Measurements from ENCODE around the gene PCIF1. TPM values are rescaled to one million over a fixed set of nuclear protein-coding genes. Genes with fewer than 3 reads are reported as not detected.
A peak's percentile ranks its signal among the peaks of the same experiment; 100 is the strongest.

The PCIF1 gene
- total RNA-seq, 2 experiments from 2014 or later = 100 TPM

DNA sequence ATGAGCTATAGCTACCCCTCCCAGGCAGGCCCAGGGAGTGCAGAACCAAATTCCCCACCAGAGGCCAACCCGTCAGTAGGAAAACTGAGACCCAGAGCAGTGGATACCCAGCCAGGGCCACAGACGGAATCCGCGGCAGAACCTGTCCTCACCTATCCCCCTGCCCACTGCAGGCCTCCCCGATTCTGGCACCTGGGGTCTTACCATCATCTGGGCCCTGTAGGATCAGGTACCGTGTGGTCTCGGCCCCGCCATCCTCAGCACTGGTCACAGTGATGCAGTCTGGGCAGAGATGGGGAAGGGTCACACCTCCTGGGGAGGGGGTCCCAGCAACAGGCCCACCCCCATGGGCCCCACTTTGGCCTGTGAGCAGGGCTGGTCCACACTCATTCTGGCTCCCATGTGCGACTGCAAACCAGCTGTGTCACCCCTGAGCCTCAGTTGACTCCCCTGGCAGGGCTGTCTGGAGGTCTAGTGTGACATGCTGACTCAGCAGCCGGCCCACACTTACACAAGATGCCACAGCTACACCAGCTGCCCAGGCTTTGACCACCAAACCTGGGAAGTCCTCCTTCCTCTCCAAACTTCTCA lies 33.7 kb downstream of the PCIF1 start:
- DNase-seq = peak in 3 of 14 experiments; percentile 9 to 33 (median 29)
- peaks cover 80% of the 10 kb centered on the region for H3K36me3 Mint-ChIP-seq (ENCODE audit: low read depth)
- TF ChIP-seq, protein P1, sequence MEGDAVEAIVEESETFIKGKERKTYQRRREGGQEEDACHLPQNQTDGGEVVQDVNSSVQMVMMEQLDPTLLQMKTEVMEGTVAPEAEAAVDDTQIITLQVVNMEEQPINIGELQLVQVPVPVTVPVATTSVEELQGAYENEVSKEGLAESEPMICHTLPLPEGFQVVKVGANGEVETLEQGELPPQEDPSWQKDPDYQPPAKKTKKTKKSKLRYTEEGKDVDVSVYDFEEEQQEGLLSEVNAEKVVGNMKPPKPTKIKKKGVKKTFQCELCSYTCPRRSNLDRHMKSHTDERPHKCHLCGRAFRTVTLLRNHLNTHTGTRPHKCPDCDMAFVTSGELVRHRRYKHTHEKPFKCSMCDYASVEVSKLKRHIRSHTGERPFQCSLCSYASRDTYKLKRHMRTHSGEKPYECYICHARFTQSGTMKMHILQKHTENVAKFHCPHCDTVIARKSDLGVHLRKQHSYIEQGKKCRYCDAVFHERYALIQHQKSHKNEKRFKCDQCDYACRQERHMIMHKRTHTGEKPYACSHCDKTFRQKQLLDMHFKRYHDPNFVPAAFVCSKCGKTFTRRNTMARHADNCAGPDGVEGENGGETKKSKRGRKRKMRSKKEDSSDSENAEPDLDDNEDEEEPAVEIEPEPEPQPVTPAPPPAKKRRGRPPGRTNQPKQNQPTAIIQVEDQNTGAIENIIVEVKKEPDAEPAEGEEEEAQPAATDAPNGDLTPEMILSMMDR (IDR thresholded peaks at IDR 0.05) = no peak

DNA sequence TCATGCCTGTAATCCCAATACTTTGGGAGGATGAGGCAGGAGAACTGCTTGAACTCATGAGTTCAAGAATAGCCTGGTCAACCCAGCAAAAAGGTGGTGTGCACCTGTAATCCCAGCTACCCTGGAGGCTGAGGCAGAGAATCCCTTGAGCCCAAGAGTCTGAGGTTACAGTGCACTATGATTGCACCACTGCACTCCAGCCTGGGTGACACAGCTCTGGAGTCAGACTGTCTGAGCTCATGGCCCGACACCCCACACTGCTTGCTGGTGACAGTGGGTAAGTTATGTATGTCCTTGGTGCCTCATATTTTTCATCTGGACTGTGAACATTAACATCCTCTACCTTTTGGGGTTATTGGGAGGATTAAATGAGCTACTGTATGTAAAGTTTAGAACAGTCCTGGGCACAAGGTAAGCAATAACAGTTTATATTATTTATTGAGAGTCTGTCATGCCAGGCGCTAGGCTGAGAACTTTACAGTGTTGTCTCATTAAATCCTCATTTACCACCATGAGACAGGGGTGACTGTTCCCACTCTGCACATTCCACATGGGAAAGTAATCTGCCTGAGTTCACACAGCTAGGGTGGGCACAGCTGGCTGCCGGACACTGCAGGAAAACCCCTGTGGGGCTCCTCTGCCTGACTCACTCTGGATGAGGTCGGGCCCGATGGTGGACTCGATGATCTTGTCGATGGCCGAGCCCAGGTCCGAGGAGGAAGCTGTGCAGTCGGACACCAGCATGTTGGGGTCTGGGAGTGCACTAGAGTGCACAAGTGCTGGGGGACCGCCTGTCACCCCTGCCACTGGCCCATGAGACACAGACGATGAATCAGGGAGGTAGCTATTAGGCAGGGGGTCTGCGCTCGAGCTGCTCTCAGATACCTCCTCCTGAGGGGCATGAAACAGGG lies 34.6 kb downstream of the PCIF1 start:
- DNase-seq = peak in 2 of 14 experiments; percentile 9 to 21
- TF ChIP-seq, protein P1 (IDR thresholded peaks at IDR 0.05) = no peak

More for the DNA sequence above, 33.7 kb downstream of the PCIF1 start:
- intact Hi-C loops (cut with DNase I, micrococcal nuclease) = no loop called here
- ATAC-seq (ENCODE audit: poor library complexity) = no peak
- H3K36me3 ChIP-seq (ENCODE audit: insufficient read depth, low read length) = peaks cover 67% of the 10 kb centered on the region
- no peak overlapping the region for H3K4me3 ChIP-seq (ENCODE audit: low read length)
- ChIA-PET CTCF (interaction anchor here (1.6 to 3.9 kb wide), 2 partner anchors 34 to 170 kb away, joined by 3 to 20 read pairs; partner anchors contain the start of gene PCIF1), POLR2A (interaction anchor here (0.8 to 7.4 kb wide), 2 partner anchors 33 to 396 kb away, joined by 3 to 195 read pairs; partner anchors contain the start of gene PCIF1)
- Mint-ChIP-seq H3K9me3 (no peaks in the 10 kb centered on the region), H3K4me1 (ENCODE audit: low read depth) (peaks cover 29% of the 10 kb centered on the region), H3K27ac (no peak overlapping the region), H3K27me3 (peaks cover 4% of the 10 kb centered on the region), H3K4me3 (no peak overlapping the region)
- H3K9me3 ChIP-seq (ENCODE audit: control insufficient read depth in 1 of 2, insufficient read depth in 1 of 2, low read length in 2 of 2) = no peaks in the 10 kb centered on the region
- no peak overlapping the region for H3K27ac ChIP-seq (ENCODE audit: low read depth in 1 of 2, low read length in 2 of 2)
- no peaks in the 10 kb centered on the region for H3K27me3 ChIP-seq (ENCODE audit: control insufficient read depth in 1 of 2, insufficient read depth in 2 of 2, low read length in 2 of 2)
- peaks cover 46% of the 10 kb centered on the region for H3K4me1 ChIP-seq (ENCODE audit: insufficient read depth, low read length)

More for the DNA sequence above, 34.6 kb downstream of the PCIF1 start:
- Histone ChIP-seq H3K4me1 (ENCODE audit: insufficient read depth, low read length) (peaks cover 37% of the 10 kb centered on the region), H3K27ac (ENCODE audit: low read depth in 1 of 2, low read length in 2 of 2) (peak overlapping the region in 1 of 2 donors; percentile 27), H3K4me3 (ENCODE audit: low read length) (no peak overlapping the region), H3K36me3 (ENCODE audit: insufficient read depth, low read length) (peaks cover 58% of the 10 kb centered on the region), H3K27me3 (ENCODE audit: control insufficient read depth in 1 of 2, insufficient read depth in 2 of 2, low read length in 2 of 2) (no peaks in the 10 kb centered on the region), H3K9me3 (ENCODE audit: control insufficient read depth in 1 of 2, insufficient read depth in 1 of 2, low read length in 2 of 2) (no peaks in the 10 kb centered on the region)
- peaks cover 28% of the 10 kb centered on the region for H3K4me1 Mint-ChIP-seq (ENCODE audit: low read depth)
- H3K36me3 Mint-ChIP-seq (ENCODE audit: low read depth) = peaks cover 72% of the 10 kb centered on the region
- peak overlapping the region; percentile 94 for H3K4me3 Mint-ChIP-seq
- POLR2A ChIA-PET = interaction anchor here (1.4 to 7.4 kb wide), 7 partner anchors 8 to 438 kb away, joined by 3 to 195 read pairs (median 13); partner anchors contain the start of genes CTSA, ELMO2, NEURL2 and PCIF1
- ATAC-seq (ENCODE audit: poor library complexity) = no peak
- intact Hi-C loops (cut with DNase I, micrococcal nuclease) = no loop called here
- peaks cover 4% of the 10 kb centered on the region for H3K27me3 Mint-ChIP-seq
- H3K27ac Mint-ChIP-seq = peak overlapping the region; percentile 100
- no peaks in the 10 kb centered on the region for H3K9me3 Mint-ChIP-seq
- CTCF ChIA-PET = interaction anchor here (0.5 to 3.9 kb wide), 15 partner anchors 11 to 1011 kb away, joined by 3 to 20 read pairs (median 4); partner anchors contain the start of gene PCIF1

Data from CD4-positive, alpha-beta T cell (primary cell).